ENCODE results near the gene SLC17A1.

Gene SLC17A1

GRCh38 chr6:25821341-25821740 is 10.5 kb downstream of the SLC17A1 start:
- TF ChIP-seq POLR2A (IDR thresholded peaks at IDR 0.05; ENCODE audit: extremely low read depth, insufficient read length) (no peak), MYC (IDR thresholded peaks at IDR 0.05; ENCODE audit: low read depth, low read length) (no peak)
- TF ChIP-seq, protein P1, sequence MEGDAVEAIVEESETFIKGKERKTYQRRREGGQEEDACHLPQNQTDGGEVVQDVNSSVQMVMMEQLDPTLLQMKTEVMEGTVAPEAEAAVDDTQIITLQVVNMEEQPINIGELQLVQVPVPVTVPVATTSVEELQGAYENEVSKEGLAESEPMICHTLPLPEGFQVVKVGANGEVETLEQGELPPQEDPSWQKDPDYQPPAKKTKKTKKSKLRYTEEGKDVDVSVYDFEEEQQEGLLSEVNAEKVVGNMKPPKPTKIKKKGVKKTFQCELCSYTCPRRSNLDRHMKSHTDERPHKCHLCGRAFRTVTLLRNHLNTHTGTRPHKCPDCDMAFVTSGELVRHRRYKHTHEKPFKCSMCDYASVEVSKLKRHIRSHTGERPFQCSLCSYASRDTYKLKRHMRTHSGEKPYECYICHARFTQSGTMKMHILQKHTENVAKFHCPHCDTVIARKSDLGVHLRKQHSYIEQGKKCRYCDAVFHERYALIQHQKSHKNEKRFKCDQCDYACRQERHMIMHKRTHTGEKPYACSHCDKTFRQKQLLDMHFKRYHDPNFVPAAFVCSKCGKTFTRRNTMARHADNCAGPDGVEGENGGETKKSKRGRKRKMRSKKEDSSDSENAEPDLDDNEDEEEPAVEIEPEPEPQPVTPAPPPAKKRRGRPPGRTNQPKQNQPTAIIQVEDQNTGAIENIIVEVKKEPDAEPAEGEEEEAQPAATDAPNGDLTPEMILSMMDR (IDR thresholded peaks at IDR 0.05; ENCODE audit: low read depth, low read length), result no peak
- TF ChIP-seq, protein P2, sequence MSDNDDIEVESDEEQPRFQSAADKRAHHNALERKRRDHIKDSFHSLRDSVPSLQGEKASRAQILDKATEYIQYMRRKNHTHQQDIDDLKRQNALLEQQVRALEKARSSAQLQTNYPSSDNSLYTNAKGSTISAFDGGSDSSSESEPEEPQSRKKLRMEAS (IDR thresholded peaks at IDR 0.05; ENCODE audit: low read depth, low read length), result no peak
- no peak for DNase-seq (ENCODE audit: low read depth)
- H3K4me3 ChIP-seq (ENCODE audit: low read depth, low read length), result no peak overlapping the region

- H3K4me3 ChIP-seq (ENCODE audit: low read depth, low read length), result no peak overlapping the region
- no peak for DNase-seq (ENCODE audit: low read depth)
- no peak for TF ChIP-seq POLR2A (IDR thresholded peaks at IDR 0.05; ENCODE audit: extremely low read depth, insufficient read length)
- TF ChIP-seq, protein P2 (IDR thresholded peaks at IDR 0.05; ENCODE audit: low read depth, low read length), result no peak
- TF ChIP-seq, protein P1 (IDR thresholded peaks at IDR 0.05; ENCODE audit: low read depth, low read length), result no peak
- no peak for TF ChIP-seq MYC (IDR thresholded peaks at IDR 0.05; ENCODE audit: low read depth, low read length)
These were observed 15.6 kb downstream of the SLC17A1 start for GRCh38 chr6:25816252-25816651.

- no peak for DNase-seq (ENCODE audit: low read depth)
- no peak overlapping the region for H3K4me3 ChIP-seq (ENCODE audit: low read depth, low read length)
- TF ChIP-seq, protein P2 (IDR thresholded peaks at IDR 0.05; ENCODE audit: low read depth, low read length), result no peak
- TF ChIP-seq, protein P1 (IDR thresholded peaks at IDR 0.05; ENCODE audit: low read depth, low read length), result no peak
- TF ChIP-seq MYC (IDR thresholded peaks at IDR 0.05; ENCODE audit: low read depth, low read length) (no peak), POLR2A (IDR thresholded peaks at IDR 0.05; ENCODE audit: extremely low read depth, insufficient read length) (no peak)
These were observed 16.7 kb downstream of the SLC17A1 start for GRCh38 chr6:25815194-25815593.

- TF ChIP-seq, protein P1 (IDR thresholded peaks at IDR 0.05; ENCODE audit: low read depth, low read length), result no peak
- TF ChIP-seq MYC (IDR thresholded peaks at IDR 0.05; ENCODE audit: low read depth, low read length) (no peak), POLR2A (IDR thresholded peaks at IDR 0.05; ENCODE audit: extremely low read depth, insufficient read length) (no peak)
- TF ChIP-seq, protein P2 (IDR thresholded peaks at IDR 0.05; ENCODE audit: low read depth, low read length), result no peak
- no peak overlapping the region for H3K4me3 ChIP-seq (ENCODE audit: low read depth, low read length)
- DNase-seq (ENCODE audit: low read depth), result no peak
These were observed 27.0 kb downstream of the SLC17A1 start for GRCh38 chr6:25804804-25805203.

DNA sequence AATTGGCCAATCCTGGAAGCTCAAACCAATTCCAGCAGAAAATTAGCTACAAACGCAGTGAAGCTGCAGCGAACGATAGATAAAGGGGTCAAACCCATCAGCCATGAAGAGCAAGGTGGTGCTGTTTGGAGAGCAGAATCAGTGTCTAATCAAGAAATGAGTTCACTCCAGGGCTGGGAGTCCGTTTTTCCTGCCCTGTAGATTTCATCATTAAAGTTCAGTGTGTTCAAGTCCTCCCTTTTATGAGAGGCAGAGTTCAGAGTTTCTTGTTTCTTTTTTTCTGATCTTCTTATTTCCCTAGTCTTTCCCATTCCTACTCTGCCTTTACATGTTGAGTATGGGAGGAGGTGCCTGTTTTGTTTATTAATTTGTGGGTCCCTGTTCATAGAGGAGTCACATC is 30.4 kb downstream of the SLC17A1 start:
- TF ChIP-seq, protein P2 (IDR thresholded peaks at IDR 0.05; ENCODE audit: low read depth, low read length), result no peak
- TF ChIP-seq POLR2A (IDR thresholded peaks at IDR 0.05; ENCODE audit: extremely low read depth, insufficient read length) (no peak), MYC (IDR thresholded peaks at IDR 0.05; ENCODE audit: low read depth, low read length) (no peak)
- TF ChIP-seq, protein P1 (IDR thresholded peaks at IDR 0.05; ENCODE audit: low read depth, low read length), result no peak
- no peak overlapping the region for H3K4me3 ChIP-seq (ENCODE audit: low read depth, low read length)

More for the DNA sequence above, 30.4 kb downstream of the SLC17A1 start:
- DNase-seq (ENCODE audit: low read depth), result no peak
